ENCODE measurements around the gene DCUN1D1. TPM values are rescaled to one million over a fixed set of nuclear protein-coding genes. Genes with fewer than 3 reads are reported as not detected.

DCUN1D1 gene
- total RNA-seq, 1 donor from 2014 or later, result 54.4 TPM

- Mint-ChIP-seq H3K27me3 (no peaks in the 10 kb centered on the region), H3K36me3 (no peaks in the 10 kb centered on the region), H3K27ac (peak overlapping the region; percentile 61), H3K4me3 (peak overlapping the region; percentile 85), H3K4me1 (ENCODE audit: unreplicated experiment) (peaks cover 11% of the 10 kb centered on the region), H3K9me3 (no peaks in the 10 kb centered on the region)
- TF ChIP-seq, protein P1, sequence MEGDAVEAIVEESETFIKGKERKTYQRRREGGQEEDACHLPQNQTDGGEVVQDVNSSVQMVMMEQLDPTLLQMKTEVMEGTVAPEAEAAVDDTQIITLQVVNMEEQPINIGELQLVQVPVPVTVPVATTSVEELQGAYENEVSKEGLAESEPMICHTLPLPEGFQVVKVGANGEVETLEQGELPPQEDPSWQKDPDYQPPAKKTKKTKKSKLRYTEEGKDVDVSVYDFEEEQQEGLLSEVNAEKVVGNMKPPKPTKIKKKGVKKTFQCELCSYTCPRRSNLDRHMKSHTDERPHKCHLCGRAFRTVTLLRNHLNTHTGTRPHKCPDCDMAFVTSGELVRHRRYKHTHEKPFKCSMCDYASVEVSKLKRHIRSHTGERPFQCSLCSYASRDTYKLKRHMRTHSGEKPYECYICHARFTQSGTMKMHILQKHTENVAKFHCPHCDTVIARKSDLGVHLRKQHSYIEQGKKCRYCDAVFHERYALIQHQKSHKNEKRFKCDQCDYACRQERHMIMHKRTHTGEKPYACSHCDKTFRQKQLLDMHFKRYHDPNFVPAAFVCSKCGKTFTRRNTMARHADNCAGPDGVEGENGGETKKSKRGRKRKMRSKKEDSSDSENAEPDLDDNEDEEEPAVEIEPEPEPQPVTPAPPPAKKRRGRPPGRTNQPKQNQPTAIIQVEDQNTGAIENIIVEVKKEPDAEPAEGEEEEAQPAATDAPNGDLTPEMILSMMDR (conservative IDR thresholded peaks at IDR 0.05), result no peak
- DNase-seq (ENCODE audit: extremely low spot score, unreplicated experiment), result no peak
Observed at GRCh38 chr3:182981038-182981380, 671 bp upstream of the DCUN1D1 start.

DNA sequence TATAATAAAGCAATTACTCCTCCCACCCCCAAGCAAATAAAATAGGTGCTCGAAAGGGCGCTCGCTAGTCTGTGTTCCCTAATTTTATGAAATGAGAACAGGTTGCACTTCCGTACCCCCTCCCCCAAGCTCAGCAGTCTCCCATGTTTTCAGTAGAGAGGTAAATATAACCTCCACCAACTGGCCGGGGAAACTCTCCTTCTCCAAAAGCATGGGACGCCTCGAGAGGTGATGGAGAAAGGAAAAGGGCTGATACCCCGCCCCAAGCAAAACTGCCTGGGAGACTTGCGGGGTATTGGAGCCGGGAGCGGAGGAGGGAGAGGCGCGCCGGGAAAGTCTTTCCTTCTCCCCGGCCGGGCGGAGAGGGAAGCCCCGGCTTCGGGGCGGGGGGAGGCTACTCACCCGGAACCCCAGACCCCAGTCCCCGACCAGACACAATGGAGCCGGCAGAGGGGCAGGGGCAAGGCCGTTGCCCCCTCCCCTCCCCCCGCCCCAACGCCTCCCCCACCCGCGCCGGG is 605 bp downstream of the DCUN1D1 start:
- TF ChIP-seq, protein P1 (conservative IDR thresholded peaks at IDR 0.05), result no peak
- Mint-ChIP-seq H3K9me3 (no peaks in the 10 kb centered on the region), H3K4me3 (peak overlapping the region; percentile 95), H3K36me3 (no peaks in the 10 kb centered on the region), H3K27ac (peak overlapping the region; percentile 88), H3K27me3 (no peaks in the 10 kb centered on the region), H3K4me1 (ENCODE audit: unreplicated experiment) (peaks cover 11% of the 10 kb centered on the region)
- no peak for DNase-seq (ENCODE audit: extremely low spot score, unreplicated experiment)

GRCh38 chr3:182979103-182979673 is 1.1 kb downstream of the DCUN1D1 start:
- Mint-ChIP-seq H3K9me3 (no peaks in the 10 kb centered on the region), H3K4me1 (ENCODE audit: unreplicated experiment) (peaks cover 11% of the 10 kb centered on the region), H3K4me3 (peak overlapping the region; percentile 95), H3K27ac (peak overlapping the region; percentile 88), H3K27me3 (no peaks in the 10 kb centered on the region), H3K36me3 (no peaks in the 10 kb centered on the region)
- no peak for DNase-seq (ENCODE audit: extremely low spot score, unreplicated experiment)
- TF ChIP-seq, protein P1 (conservative IDR thresholded peaks at IDR 0.05), result no peak

DNA sequence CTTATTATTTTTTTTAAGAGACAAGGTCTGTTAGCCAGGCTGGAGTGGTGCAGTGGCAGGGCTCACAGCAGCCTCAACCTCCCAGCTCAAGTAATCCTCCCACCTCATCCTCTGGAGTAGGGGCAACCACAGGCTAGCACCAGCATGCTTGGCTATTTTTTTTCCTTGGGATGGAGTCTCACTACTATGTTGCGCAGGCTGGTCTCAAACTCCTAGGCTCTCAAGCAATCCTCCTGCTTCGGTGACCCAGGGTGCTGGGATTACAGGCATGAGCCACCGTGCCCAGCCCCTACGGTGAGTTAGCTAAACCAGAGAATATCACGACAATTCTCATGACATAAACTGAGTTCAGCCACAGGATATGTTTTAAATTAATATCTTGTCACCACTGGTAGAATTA is 2.0 kb downstream of the DCUN1D1 start:
- DNase-seq (ENCODE audit: extremely low spot score, unreplicated experiment), result no peak
- peaks cover 11% of the 10 kb centered on the region for H3K4me1 Mint-ChIP-seq (ENCODE audit: unreplicated experiment)
- H3K27me3 Mint-ChIP-seq, result no peaks in the 10 kb centered on the region
- no peaks in the 10 kb centered on the region for H3K9me3 Mint-ChIP-seq
- no peaks in the 10 kb centered on the region for H3K36me3 Mint-ChIP-seq
- TF ChIP-seq, protein P1 (conservative IDR thresholded peaks at IDR 0.05), result no peak
- peak overlapping the region; percentile 95 for H3K4me3 Mint-ChIP-seq
- H3K27ac Mint-ChIP-seq, result no peak overlapping the region

DNA sequence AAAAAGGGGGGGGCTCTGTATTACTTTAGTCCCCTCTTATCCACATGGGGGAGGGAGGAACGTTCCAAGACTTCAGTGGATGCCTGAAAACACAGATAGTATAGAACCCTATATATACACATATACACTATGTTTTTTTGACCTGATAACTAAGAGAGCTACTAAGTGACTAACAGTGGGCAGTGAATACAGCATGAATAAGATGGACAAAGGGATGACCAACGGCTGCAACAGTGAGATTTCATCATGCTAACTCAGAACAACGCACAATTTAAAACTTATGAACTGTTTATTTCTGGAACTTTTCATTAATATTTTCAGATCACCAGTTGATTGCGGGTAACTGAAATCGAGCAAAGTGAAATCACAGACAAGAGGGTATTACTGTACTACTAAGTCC is 7.3 kb downstream of the DCUN1D1 start:
- H3K27ac Mint-ChIP-seq, result no peak overlapping the region
- H3K27me3 Mint-ChIP-seq, result no peaks in the 10 kb centered on the region
- DNase-seq (ENCODE audit: extremely low spot score, unreplicated experiment), result no peak
- H3K4me1 Mint-ChIP-seq (ENCODE audit: unreplicated experiment), result peaks cover 23% of the 10 kb centered on the region
- no peak overlapping the region for H3K4me3 Mint-ChIP-seq
- H3K9me3 Mint-ChIP-seq, result no peaks in the 10 kb centered on the region
- H3K36me3 Mint-ChIP-seq, result peaks cover 3% of the 10 kb centered on the region
- TF ChIP-seq, protein P1 (conservative IDR thresholded peaks at IDR 0.05), result no peak

All from type B pancreatic cell (in vitro differentiated cells).